HepG2 (cell line): ENCODE data around the gene DLAT. TPM values are rescaled to one million over a fixed set of nuclear protein-coding genes. Genes with fewer than 3 reads are reported as not detected.

Experiments
- AKNA ChIP-seq: sonication (generic); formaldehyde crosslinking; IDR thresholded peaks from 2 replicates; pipeline ENCODE4 v1.4.0; 2020; ENCODE audit warnings: missing genetic modification reagents, borderline replicate concordance
- ATF1 ChIP-seq: IDR thresholded peaks from 2 replicates; pipeline ENCODE4 v1.6.1; 2016; ENCODE audit warnings: mild to moderate bottlenecking, control low read depth
- HNF1A ChIP-seq, 2 experiments: sonication (generic) in 1 of 2; formaldehyde crosslinking in 1 of 2; IDR thresholded peaks; 2 replicates each; pipeline versions ENCODE4 v1.4.0 to v1.6.1; 2016 to 2020; ENCODE audit warnings: borderline replicate concordance in 1 of 2, low read depth in 1 of 2, mild to moderate bottlenecking in 1 of 2, missing genetic modification reagents in 1 of 2
- HNF4G ChIP-seq, 2 experiments: sonication (generic) in 1 of 2; formaldehyde crosslinking in 1 of 2; IDR thresholded peaks; 2 replicates each; pipeline versions ENCODE4 v1.4.0 to v1.6.1; 2011 to 2020; ENCODE audit warnings: borderline replicate concordance in 2 of 2, low read depth in 2 of 2, mild to moderate bottlenecking in 2 of 2, low read length in 1 of 2, missing genetic modification reagents in 1 of 2, moderate library complexity in 1 of 2
- HOMEZ ChIP-seq: IDR thresholded peaks from 2 replicates; pipeline ENCODE4 v1.6.1; 2016; ENCODE audit warnings: low read depth
- NBN ChIP-seq: fragments of 450-650 bp; conservative IDR thresholded peaks from 2 replicates; pipeline ENCODE4 v1.6.1; 2017
- NR1H2 ChIP-seq: sonication (generic); formaldehyde crosslinking; IDR thresholded peaks from 2 replicates; pipeline ENCODE4 v1.8.1; 2022; ENCODE audit warnings: low read depth, missing genetic modification reagents, borderline replicate concordance
- PLSCR1 ChIP-seq: sonication (generic); formaldehyde crosslinking; IDR thresholded peaks from 2 replicates; pipeline ENCODE4 v1.5.0; 2020; ENCODE audit warnings: missing genetic modification reagents, mild to moderate bottlenecking, borderline replicate concordance
- PREB ChIP-seq: sonication (generic); formaldehyde crosslinking; IDR thresholded peaks from 2 replicates; pipeline ENCODE4 v1.4.0; 2020; ENCODE audit warnings: missing genetic modification reagents
- SRSF1 ChIP-seq: fragments of 200-400 bp; formaldehyde crosslinking; optimal IDR thresholded peaks from 2 replicates; pipeline ENCODE3; 2017; ENCODE audit warnings: mild to moderate bottlenecking, low read depth, low read length, moderate library complexity
- TBX2 ChIP-seq: sonication (generic); formaldehyde crosslinking; IDR thresholded peaks from 2 replicates; pipeline ENCODE4 v1.5.0; 2020; ENCODE audit warnings: missing genetic modification reagents, mild to moderate bottlenecking, borderline replicate concordance
- U2AF2 ChIP-seq: fragments of 200-400 bp; formaldehyde crosslinking; IDR thresholded peaks from 2 replicates; pipeline ENCODE4 v1.6.1; 2017; ENCODE audit warnings: low read depth, mild to moderate bottlenecking, low read length
- ZNF790 ChIP-seq: sonication (generic); formaldehyde crosslinking; IDR thresholded peaks from 2 replicates; pipeline ENCODE4 v1.8.0; 2022; ENCODE audit warnings: missing genetic modification reagents, mild to moderate bottlenecking, borderline replicate concordance
- polyA plus RNA-seq, 8 experiments: library from polyadenylated mRNA; depleted of rRNA in 3 of 8; stranded (reverse) in 7 of 8; unstranded in 1 of 8; fragments of >200 nt; fragmentation: Illumina TruSeq in 4 of 8; extraction: Trizol in 4 of 8; gene quantifications; 2 replicates each; pipeline versions ENCODE4 v1.2.1 to v1.2.3, GENCODE V29; 2011 to 2016; ENCODE audit warnings: low read depth in 4 of 8, missing spikeins in 1 of 8, mixed read lengths in 1 of 8; ENCODE audit not compliant: insufficient read depth in 1 of 8
- total RNA-seq, 5 experiments: library from RNA; depleted of rRNA; stranded (reverse); fragments of >200 nt; fragmentation: Illumina TruSeq; extraction: Trizol; gene quantifications; 2 replicates each; pipeline ENCODE4 v1.2.3, GENCODE V29; 2016; ENCODE audit warnings: low read depth in 1 of 5

Gene DLAT
- total and polyA plus RNA-seq, 2 of the 13 experiments (the other 11 are each of a cell fraction or from before 2014, with no cell fraction given): 26.4 to 62.2 TPM

- no peak for TF ChIP-seq AKNA (CRISPR knock-in tag)
- peak; percentile 72; the same call in 1 of the 2 replicates for TF ChIP-seq ATF1 (CRISPR knock-in tag)
- TF ChIP-seq NR1H2 (CRISPR knock-in tag): no peak
- no peak for TF ChIP-seq PREB (CRISPR knock-in tag)
- no peak; the same call in 1 of the 2 replicates for TF ChIP-seq HOMEZ (CRISPR knock-in tag)
- TF ChIP-seq ZNF790 (CRISPR knock-in tag): no peak
- peak; percentile 51; the same call in 1 of the 2 replicates for TF ChIP-seq HNF4G (IDR thresholded peaks at IDR 0.05; ENCODE audit: borderline replicate concordance, low read depth, low read length)
- TF ChIP-seq HNF4G (CRISPR knock-in tag; IDR thresholded peaks at IDR 0.05; ENCODE audit: borderline replicate concordance, low read depth): no peak
- no peak for TF ChIP-seq NBN
- no peak for TF ChIP-seq U2AF2
- no peak; the same call in 1 of the 2 replicates for TF ChIP-seq PLSCR1 (CRISPR knock-in tag)
- TF ChIP-seq SRSF1: peak; percentile 47
- TF ChIP-seq HNF1A (IDR thresholded peaks at IDR 0.05; ENCODE audit: low read depth): no peak
- peak; percentile 57; the same call in 1 of the 2 replicates for TF ChIP-seq HNF1A (CRISPR knock-in tag; IDR thresholded peaks at IDR 0.05; ENCODE audit: borderline replicate concordance)
- TF ChIP-seq TBX2 (CRISPR knock-in tag): peak; percentile 82; the same call in 1 of the 2 replicates
These were observed at the start of gene DLAT (continued) for GRCh38 chr11:112024773-112025678.
